ENCODE data around the gene DMXL1.

DNA sequence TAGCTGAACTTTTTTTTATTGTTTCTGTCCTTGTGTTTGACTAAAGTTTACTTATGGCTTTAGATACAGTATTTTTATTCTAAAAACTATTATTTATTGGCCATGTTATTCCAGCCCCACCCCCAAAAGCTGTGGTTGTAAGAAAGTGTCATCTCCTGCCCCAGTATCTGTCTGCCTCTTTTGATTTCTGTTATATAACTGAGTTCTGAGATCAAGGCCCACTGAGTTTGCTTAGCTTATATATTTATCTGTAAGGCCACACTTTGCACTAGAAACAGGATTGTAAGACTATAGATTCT lies 168.2 kb downstream of the DMXL1 start:
- TF ChIP-seq ZNF558 (tag by site-specific recombination; IDR thresholded peaks at IDR 0.05) (no peak), ZNF660 (tag by site-specific recombination; IDR thresholded peaks at IDR 0.05) (no peak), ZNF23 (tag by site-specific recombination; IDR thresholded peaks at IDR 0.05; ENCODE audit: borderline replicate concordance) (no peak), ZNF175 (tag by site-specific recombination; IDR thresholded peaks at IDR 0.05) (no peak), ZBTB8A (tag by site-specific recombination; IDR thresholded peaks at IDR 0.05) (no peak), ZNF549 (tag by site-specific recombination; IDR thresholded peaks at IDR 0.05) (no peak), ZNF10 (tag by site-specific recombination; IDR thresholded peaks at IDR 0.05) (no peak)
- TF ChIP-seq, protein P1, sequence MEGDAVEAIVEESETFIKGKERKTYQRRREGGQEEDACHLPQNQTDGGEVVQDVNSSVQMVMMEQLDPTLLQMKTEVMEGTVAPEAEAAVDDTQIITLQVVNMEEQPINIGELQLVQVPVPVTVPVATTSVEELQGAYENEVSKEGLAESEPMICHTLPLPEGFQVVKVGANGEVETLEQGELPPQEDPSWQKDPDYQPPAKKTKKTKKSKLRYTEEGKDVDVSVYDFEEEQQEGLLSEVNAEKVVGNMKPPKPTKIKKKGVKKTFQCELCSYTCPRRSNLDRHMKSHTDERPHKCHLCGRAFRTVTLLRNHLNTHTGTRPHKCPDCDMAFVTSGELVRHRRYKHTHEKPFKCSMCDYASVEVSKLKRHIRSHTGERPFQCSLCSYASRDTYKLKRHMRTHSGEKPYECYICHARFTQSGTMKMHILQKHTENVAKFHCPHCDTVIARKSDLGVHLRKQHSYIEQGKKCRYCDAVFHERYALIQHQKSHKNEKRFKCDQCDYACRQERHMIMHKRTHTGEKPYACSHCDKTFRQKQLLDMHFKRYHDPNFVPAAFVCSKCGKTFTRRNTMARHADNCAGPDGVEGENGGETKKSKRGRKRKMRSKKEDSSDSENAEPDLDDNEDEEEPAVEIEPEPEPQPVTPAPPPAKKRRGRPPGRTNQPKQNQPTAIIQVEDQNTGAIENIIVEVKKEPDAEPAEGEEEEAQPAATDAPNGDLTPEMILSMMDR (tag by site-specific recombination; IDR thresholded peaks at IDR 0.05): no peak
- TF ChIP-seq, protein P2, sequence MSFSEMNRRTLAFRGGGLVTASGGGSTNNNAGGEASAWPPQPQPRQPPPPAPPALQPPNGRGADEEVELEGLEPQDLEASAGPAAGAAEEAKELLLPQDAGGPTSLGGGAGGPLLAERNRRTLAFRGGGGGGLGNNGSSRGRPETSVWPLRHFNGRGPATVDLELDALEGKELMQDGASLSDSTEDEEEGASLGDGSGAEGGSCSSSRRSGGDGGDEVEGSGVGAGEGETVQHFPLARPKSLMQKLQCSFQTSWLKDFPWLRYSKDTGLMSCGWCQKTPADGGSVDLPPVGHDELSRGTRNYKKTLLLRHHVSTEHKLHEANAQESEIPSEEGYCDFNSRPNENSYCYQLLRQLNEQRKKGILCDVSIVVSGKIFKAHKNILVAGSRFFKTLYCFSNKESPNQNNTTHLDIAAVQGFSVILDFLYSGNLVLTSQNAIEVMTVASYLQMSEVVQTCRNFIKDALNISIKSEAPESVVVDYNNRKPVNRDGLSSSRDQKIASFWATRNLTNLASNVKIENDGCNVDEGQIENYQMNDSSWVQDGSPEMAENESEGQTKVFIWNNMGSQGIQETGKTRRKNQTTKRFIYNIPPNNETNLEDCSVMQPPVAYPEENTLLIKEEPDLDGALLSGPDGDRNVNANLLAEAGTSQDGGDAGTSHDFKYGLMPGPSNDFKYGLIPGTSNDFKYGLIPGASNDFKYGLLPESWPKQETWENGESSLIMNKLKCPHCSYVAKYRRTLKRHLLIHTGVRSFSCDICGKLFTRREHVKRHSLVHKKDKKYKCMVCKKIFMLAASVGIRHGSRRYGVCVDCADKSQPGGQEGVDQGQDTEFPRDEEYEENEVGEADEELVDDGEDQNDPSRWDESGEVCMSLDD (tag by site-specific recombination; IDR thresholded peaks at IDR 0.05): no peak
- TF ChIP-seq, protein P3, sequence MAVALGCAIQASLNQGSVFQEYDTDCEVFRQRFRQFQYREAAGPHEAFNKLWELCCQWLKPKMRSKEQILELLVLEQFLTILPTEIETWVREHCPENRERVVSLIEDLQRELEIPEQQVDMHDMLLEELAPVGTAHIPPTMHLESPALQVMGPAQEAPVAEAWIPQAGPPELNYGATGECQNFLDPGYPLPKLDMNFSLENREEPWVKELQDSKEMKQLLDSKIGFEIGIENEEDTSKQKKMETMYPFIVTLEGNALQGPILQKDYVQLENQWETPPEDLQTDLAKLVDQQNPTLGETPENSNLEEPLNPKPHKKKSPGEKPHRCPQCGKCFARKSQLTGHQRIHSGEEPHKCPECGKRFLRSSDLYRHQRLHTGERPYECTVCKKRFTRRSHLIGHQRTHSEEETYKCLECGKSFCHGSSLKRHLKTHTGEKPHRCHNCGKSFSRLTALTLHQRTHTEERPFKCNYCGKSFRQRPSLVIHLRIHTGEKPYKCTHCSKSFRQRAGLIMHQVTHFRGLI (tag by site-specific recombination; IDR thresholded peaks at IDR 0.05): no peak
- TF ChIP-seq, protein P4, sequence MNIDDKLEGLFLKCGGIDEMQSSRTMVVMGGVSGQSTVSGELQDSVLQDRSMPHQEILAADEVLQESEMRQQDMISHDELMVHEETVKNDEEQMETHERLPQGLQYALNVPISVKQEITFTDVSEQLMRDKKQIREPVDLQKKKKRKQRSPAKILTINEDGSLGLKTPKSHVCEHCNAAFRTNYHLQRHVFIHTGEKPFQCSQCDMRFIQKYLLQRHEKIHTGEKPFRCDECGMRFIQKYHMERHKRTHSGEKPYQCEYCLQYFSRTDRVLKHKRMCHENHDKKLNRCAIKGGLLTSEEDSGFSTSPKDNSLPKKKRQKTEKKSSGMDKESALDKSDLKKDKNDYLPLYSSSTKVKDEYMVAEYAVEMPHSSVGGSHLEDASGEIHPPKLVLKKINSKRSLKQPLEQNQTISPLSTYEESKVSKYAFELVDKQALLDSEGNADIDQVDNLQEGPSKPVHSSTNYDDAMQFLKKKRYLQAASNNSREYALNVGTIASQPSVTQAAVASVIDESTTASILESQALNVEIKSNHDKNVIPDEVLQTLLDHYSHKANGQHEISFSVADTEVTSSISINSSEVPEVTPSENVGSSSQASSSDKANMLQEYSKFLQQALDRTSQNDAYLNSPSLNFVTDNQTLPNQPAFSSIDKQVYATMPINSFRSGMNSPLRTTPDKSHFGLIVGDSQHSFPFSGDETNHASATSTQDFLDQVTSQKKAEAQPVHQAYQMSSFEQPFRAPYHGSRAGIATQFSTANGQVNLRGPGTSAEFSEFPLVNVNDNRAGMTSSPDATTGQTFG (tag by site-specific recombination; IDR thresholded peaks at IDR 0.05; ENCODE audit: borderline replicate concordance): no peak
- TF ChIP-seq, protein P5, sequence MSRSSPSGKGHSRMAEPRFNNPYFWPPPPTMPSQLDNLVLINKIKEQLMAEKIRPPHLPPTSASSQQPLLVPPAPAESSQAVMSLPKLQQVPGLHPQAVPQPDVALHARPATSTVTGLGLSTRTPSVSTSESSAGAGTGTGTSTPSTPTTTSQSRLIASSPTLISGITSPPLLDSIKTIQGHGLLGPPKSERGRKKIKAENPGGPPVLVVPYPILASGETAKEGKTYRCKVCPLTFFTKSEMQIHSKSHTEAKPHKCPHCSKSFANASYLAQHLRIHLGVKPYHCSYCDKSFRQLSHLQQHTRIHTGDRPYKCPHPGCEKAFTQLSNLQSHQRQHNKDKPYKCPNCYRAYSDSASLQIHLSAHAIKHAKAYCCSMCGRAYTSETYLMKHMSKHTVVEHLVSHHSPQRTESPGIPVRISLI (tag by site-specific recombination; IDR thresholded peaks at IDR 0.05): no peak

Data from HEK293 (cell line).